Medulla oblongata (tissue), 1 donor: ENCODE measurements around the gene PER3.
A peak's percentile ranks its signal among the peaks of the same experiment; 100 is the strongest.

Source experiments
- DNase-seq: peaks from one replicate; pipeline ENCODE4 v3.0.0-alpha.2; 2015; ENCODE audit errors: extremely low spot score

The PER3 gene

GRCh38 chr1:7871136-7871535, 87.0 kb downstream of the PER3 start:
- DNase-seq: no peak

DNA sequence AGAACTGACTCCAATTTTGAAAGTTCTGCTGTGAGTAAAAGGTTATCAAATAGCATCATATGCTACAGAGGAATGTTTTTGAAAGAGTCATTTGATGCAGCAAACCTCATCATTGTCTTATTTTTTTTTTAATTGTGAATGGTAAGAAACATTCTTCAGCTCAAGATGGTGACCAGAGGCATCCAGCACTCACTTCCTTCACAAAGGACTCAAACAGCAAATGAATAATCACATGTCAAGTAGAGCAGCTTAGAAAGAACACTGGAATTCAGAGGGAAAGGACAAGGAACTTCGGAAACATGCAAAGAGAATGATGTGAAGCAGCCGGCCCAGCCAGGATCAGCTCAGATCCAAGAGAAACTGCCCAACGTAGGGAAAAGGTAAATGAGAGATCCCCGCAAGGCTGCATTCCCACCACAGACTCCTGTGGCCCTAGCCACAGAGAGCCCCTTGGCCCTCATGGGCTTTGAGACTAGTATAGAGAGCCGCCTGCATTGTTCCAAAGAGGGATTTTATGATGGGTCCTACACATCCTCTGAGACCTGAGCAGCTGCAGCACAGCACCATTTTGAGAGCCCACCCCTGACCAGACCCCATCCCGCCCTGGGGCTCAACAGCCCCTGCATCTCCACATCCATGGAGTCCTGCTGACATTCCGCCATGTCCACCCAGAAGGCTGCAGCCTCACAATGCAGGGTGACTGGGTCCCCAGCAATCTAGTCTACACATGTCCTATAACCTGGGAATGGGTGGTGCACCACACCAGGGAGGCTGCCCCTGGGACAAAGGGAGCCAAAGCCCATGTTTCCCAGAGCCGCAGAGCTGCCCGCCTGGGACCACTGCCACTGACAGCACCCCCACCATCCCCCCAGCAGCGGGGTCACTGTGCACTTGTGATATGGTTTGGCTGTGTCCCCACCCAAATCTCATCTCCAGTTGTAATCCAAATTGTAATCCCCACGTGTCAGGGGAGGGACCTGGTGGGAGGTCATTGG, 90.0 kb downstream of the PER3 start:
- no peak for DNase-seq

DNA sequence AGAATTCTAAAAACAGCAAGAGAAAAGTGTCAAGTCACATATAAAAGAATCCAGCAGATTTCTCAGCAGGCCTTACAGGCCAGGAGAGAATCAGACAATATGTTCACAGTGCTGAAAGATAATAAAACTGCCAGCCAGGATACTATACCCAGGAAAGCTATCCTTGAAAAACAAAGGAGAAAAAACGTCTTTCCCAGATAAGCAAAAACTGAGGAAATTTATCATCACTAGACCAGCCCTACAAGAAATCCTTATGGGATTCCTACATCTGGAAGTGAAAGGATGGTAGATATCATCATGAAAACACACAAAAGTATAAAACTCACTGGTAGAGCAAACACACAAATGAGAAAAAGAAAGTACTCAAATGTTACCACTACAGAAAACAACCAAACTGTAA, 93.9 kb downstream of the PER3 start:
- DNase-seq: no peak

DNA sequence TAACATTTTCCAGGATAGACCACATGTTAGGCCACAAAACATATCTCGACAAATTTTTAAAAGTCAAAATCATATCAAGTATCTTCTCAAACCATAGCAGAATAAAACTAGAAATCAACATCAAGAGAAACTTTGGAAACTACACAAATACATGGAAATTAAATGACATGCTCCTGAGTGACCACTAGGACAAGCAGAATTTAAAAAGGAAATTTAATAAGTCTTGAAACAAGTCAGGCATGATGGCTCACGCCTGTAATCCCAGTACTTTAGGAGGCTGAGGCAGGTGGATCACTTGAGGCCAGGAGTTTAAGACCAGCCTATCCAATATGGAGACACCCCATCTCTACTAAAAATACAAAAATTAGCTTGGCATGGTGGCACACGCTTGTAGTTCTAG, 95.1 kb downstream of the PER3 start:
- no peak for DNase-seq

DNA sequence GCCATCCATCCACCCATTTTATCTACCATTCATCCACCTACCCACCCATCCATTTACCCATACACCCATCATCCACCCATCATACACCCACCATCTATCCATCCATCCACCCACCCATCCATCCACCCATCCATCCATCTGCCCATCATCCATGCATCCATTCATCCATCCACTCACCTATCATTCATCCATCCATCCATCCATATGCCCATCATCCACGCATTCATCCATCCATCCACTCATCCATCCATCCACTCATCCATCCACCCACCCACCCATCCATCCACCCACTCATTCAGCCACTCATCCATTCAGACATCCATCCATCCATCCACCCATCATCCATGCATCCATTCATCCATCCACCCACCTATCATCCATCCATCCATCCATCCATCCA, 100.7 kb downstream of the PER3 start:
- no peak for DNase-seq

GRCh38 chr1:7885513-7886404, 101.7 kb downstream of the PER3 start:
- DNase-seq: no peak

DNA sequence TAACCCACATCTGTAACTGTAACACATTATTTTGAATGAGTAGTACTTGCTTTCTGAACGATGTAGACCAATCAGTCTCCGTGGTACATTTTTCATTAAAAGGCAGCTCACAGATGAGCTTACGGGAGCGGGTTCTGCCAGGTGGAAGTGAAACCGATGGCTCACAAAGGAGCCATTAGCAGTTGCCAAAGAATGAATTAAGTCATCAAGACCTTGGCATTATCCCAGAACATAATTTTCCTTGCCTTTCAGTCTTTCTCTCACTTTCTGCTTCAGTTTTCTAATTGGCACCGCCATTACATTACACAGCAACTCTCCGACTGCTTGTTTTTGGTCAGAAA, 102.3 kb downstream of the PER3 start:
- peak; percentile 48 for DNase-seq

- no peak for DNase-seq
Measured at GRCh38 chr1:7888248-7889081, 104.4 kb downstream of the PER3 start.

DNA sequence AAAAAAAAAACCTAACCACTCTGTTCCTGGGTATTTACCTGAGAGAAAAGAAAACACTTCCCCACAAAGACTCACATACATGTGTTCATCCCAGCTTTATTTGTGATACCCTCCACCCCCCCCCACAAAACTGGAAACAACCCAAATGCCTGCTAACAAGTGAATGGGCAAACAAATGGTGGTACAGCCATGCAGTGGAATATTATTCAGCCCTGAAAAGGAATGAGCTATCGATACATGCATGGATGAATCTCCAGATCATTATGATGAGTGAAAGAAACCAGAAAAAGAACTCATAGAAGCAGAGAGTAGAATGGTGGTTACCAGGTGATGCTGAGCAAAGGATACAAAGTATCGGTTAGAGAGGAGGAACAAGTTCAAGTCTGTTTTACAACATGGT, 106.8 kb downstream of the PER3 start:
- no peak for DNase-seq

- no peak for DNase-seq
Measured at GRCh38 chr1:7891804-7892203, 107.7 kb downstream of the PER3 start.

- peak; percentile 6 for DNase-seq
Measured at GRCh38 chr1:7893529-7894180, 109.6 kb downstream of the PER3 start.
